ENCODE data around the gene TARDBP.
"Not testable (repeated sequence)": the region's sequence is repeated elsewhere in the genome, so short reads cannot be mapped to it uniquely, and the experiment has no call there.

Gene TARDBP

GRCh38 chr1:11070876-11071275 is 58.4 kb downstream of the TARDBP start:
- peaks cover 28% of the 10 kb centered on the region for H3K4me1 ChIP-seq (ENCODE audit: control insufficient read depth, low read length)
- no peaks in the 10 kb centered on the region for H3K27me3 ChIP-seq (ENCODE audit: control insufficient read depth, low read length)
- no peaks in the 10 kb centered on the region for H4K20me1 ChIP-seq (ENCODE audit: control insufficient read depth, insufficient read depth, low read depth, low read length)
- H3K9me2 ChIP-seq (replicated peaks; ENCODE audit: control insufficient read depth, low read length) = no peaks in the 10 kb centered on the region
- H3K79me2 ChIP-seq (ENCODE audit: control insufficient read depth, low read length) = no peaks in the 10 kb centered on the region
- peaks cover 10% of the 10 kb centered on the region; the same call in 1 of the 2 replicates for H3F3A ChIP-seq (ENCODE audit: control insufficient read depth, insufficient read depth)
- H3K27ac ChIP-seq (ENCODE audit: low read depth, low read length) = no peak overlapping the region
- no peaks in the 10 kb centered on the region for H3K9me3 ChIP-seq (ENCODE audit: control insufficient read depth, insufficient read depth, low read length)
- TF ChIP-seq EZH2phosphoT487 (IDR thresholded peaks at IDR 0.05; ENCODE audit: borderline replicate concordance, low read length) (no peak), CTCF (IDR thresholded peaks at IDR 0.05; ENCODE audit: low read depth, low read length, poor library complexity, severe bottlenecking) (no peak)
- no peak overlapping the region for H3K4me2 ChIP-seq (ENCODE audit: low read length)
- peaks cover 90% of the 10 kb centered on the region for H3K36me3 ChIP-seq (ENCODE audit: control insufficient read depth, low read length)
- H3K4me3 ChIP-seq (ENCODE audit: low read length) = no peak overlapping the region

GRCh38 chr1:11071463-11072215 is 59.2 kb downstream of the TARDBP start:
- Histone ChIP-seq H3K4me3 (ENCODE audit: low read length) (peak overlapping the region; percentile 35; the same call in 1 of the 2 replicates), H3K4me2 (ENCODE audit: low read length) (peak overlapping the region; percentile 69), H4K20me1 (ENCODE audit: control insufficient read depth, insufficient read depth, low read depth, low read length) (no peaks in the 10 kb centered on the region), H3K4me1 (ENCODE audit: control insufficient read depth, low read length) (peaks cover 28% of the 10 kb centered on the region), H3K27me3 (ENCODE audit: control insufficient read depth, low read length) (no peaks in the 10 kb centered on the region), H3K9me2 (replicated peaks; ENCODE audit: control insufficient read depth, low read length) (no peaks in the 10 kb centered on the region), H3K27ac (ENCODE audit: low read depth, low read length) (peak overlapping the region; percentile 55), H3K79me2 (ENCODE audit: control insufficient read depth, low read length) (no peaks in the 10 kb centered on the region), H3F3A (ENCODE audit: control insufficient read depth, insufficient read depth) (peaks cover 9% of the 10 kb centered on the region; the same call in 1 of the 2 replicates), H3K9me3 (ENCODE audit: control insufficient read depth, insufficient read depth, low read length) (no peaks in the 10 kb centered on the region), H3K36me3 (ENCODE audit: control insufficient read depth, low read length) (peaks cover 90% of the 10 kb centered on the region)
- TF ChIP-seq EZH2phosphoT487 (IDR thresholded peaks at IDR 0.05; ENCODE audit: borderline replicate concordance, low read length) = no peak
- no peak for TF ChIP-seq CTCF (IDR thresholded peaks at IDR 0.05; ENCODE audit: low read depth, low read length, poor library complexity, severe bottlenecking)

- Histone ChIP-seq H3K79me2 (ENCODE audit: control insufficient read depth, low read length) (no peaks in the 10 kb centered on the region), H3F3A (ENCODE audit: control insufficient read depth, insufficient read depth) (peaks cover 9% of the 10 kb centered on the region; the same call in 1 of the 2 replicates), H3K27me3 (ENCODE audit: control insufficient read depth, low read length) (no peaks in the 10 kb centered on the region), H3K9me2 (replicated peaks; ENCODE audit: control insufficient read depth, low read length) (no peaks in the 10 kb centered on the region), H3K4me2 (ENCODE audit: low read length) (peak overlapping the region; percentile 69), H3K4me3 (ENCODE audit: low read length) (peak overlapping the region; percentile 35), H3K27ac (ENCODE audit: low read depth, low read length) (peak overlapping the region; percentile 55), H3K4me1 (ENCODE audit: control insufficient read depth, low read length) (peaks cover 28% of the 10 kb centered on the region), H3K36me3 (ENCODE audit: control insufficient read depth, low read length) (peaks cover 94% of the 10 kb centered on the region), H4K20me1 (ENCODE audit: control insufficient read depth, insufficient read depth, low read depth, low read length) (no peaks in the 10 kb centered on the region), H3K9me3 (ENCODE audit: control insufficient read depth, insufficient read depth, low read length) (no peaks in the 10 kb centered on the region)
- TF ChIP-seq EZH2phosphoT487 (IDR thresholded peaks at IDR 0.05; ENCODE audit: borderline replicate concordance, low read length) (no peak), CTCF (IDR thresholded peaks at IDR 0.05; ENCODE audit: low read depth, low read length, poor library complexity, severe bottlenecking) (peak; percentile 44)
Measured at GRCh38 chr1:11072216-11072917, 59.9 kb downstream of the TARDBP start.

GRCh38 chr1:11073398-11073797 is 60.9 kb downstream of the TARDBP start:
- not testable (repeated sequence) for H3K79me2 ChIP-seq (ENCODE audit: control insufficient read depth, low read length); H3K4me3 ChIP-seq (ENCODE audit: low read length); H4K20me1 ChIP-seq (ENCODE audit: control insufficient read depth, insufficient read depth, low read depth, low read length); H3F3A ChIP-seq (ENCODE audit: control insufficient read depth, insufficient read depth); H3K9me2 ChIP-seq (replicated peaks; ENCODE audit: control insufficient read depth, low read length); H3K27me3 ChIP-seq (ENCODE audit: control insufficient read depth, low read length); H3K9me3 ChIP-seq (ENCODE audit: control insufficient read depth, insufficient read depth, low read length)
- H3K4me1 ChIP-seq (ENCODE audit: control insufficient read depth, low read length) = peaks cover 28% of the 10 kb centered on the region
- peak overlapping the region; percentile 69 for H3K4me2 ChIP-seq (ENCODE audit: low read length)
- peak overlapping the region; percentile 55; the same call in 1 of the 2 replicates for H3K27ac ChIP-seq (ENCODE audit: low read depth, low read length)
- H3K36me3 ChIP-seq (ENCODE audit: control insufficient read depth, low read length) = peaks cover 91% of the 10 kb centered on the region

Data from DOHH2 (cell line).